Nephron (organoid): ENCODE results near the gene TMEM59L.

Source experiments
- H3K27ac Mint-ChIP-seq, 3 experiments: 2 replicates each; pipeline ENCODE4 v1.8.0; 2020; ENCODE audit warnings: mixed read lengths in 3 of 3, mild to moderate bottlenecking in 2 of 3, moderate library complexity in 1 of 3
- H3K27me3 Mint-ChIP-seq: 2 replicates; pipeline ENCODE4 v1.8.0; 2021; ENCODE audit warnings: low read depth, mild to moderate bottlenecking, moderate library complexity, mixed read lengths
- H3K36me3 Mint-ChIP-seq: 2 replicates; pipeline ENCODE4 v1.8.0; 2020; ENCODE audit warnings: low read depth, mixed read lengths
- H3K4me1 Mint-ChIP-seq: 2 replicates; pipeline ENCODE4 v1.8.0; 2020; ENCODE audit warnings: mixed read lengths
- H3K4me3 Mint-ChIP-seq, 3 experiments: 2 replicates each; pipeline ENCODE4 v1.8.0; 2020; ENCODE audit warnings: mild to moderate bottlenecking in 3 of 3, mixed read lengths in 3 of 3, moderate library complexity in 2 of 3
- H3K9me3 Mint-ChIP-seq: 2 replicates; pipeline ENCODE4 v1.8.0; 2020; ENCODE audit warnings: mixed read lengths
- TF ChIP-seq, protein P1 (sequence below), 3 experiments: fragments of 200-600 bp; sonication (generic); IDR thresholded peaks; one replicate each; pipeline ENCODE4 v1.5.0; 2021; ENCODE audit warnings: antibody characterized with exemption in 3 of 3; ENCODE audit not compliant: unreplicated experiment in 3 of 3

TMEM59L gene

DNA sequence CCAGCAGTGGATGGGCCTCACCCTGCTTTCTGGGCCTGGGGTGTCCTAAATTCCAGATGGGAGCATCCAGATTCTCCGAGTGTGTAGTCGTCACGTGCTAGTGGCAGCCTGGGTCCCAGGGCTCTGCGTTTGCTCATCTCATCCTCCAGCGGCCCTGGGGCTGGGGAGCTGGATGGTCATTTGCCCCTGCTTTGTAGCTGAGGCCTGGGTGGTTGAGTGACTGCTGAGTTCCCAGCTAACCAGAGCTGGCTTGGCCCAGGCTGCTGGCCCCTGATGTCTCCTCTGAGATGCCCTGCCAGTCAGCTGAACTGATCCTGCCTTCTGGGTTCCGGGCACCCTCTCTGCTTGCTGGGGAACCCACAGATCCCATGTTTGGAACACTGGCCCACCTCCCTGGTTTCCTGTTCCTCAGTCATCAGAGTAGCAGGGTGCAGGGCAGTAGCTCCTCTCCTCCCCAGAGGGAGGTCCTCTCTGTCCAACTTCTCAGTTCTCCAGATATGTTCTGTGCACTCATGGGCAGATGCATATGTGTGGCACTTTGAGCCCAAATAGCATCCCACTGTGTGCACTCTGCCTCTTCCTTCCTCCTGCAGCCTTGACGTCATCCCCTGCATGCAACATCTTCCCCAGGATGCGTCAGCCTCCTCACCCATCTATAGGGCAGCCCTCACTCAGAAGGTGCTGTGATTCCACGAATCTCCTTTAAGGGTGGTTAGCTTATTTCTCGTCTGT, 48.4 kb downstream of the TMEM59L start:
- peaks cover 34% of the 10 kb centered on the region for H3K4me1 Mint-ChIP-seq
- TF ChIP-seq, protein P1, sequence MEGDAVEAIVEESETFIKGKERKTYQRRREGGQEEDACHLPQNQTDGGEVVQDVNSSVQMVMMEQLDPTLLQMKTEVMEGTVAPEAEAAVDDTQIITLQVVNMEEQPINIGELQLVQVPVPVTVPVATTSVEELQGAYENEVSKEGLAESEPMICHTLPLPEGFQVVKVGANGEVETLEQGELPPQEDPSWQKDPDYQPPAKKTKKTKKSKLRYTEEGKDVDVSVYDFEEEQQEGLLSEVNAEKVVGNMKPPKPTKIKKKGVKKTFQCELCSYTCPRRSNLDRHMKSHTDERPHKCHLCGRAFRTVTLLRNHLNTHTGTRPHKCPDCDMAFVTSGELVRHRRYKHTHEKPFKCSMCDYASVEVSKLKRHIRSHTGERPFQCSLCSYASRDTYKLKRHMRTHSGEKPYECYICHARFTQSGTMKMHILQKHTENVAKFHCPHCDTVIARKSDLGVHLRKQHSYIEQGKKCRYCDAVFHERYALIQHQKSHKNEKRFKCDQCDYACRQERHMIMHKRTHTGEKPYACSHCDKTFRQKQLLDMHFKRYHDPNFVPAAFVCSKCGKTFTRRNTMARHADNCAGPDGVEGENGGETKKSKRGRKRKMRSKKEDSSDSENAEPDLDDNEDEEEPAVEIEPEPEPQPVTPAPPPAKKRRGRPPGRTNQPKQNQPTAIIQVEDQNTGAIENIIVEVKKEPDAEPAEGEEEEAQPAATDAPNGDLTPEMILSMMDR (IDR thresholded peaks at IDR 0.05; ENCODE audit: unreplicated experiment in 3 of 3): no peak
- peak overlapping the region in 1 of 3 experiments; percentile 5 for H3K4me3 Mint-ChIP-seq
- H3K27ac Mint-ChIP-seq: peak overlapping the region in 2 of 3 experiments; percentile 8 to 26
- H3K9me3 Mint-ChIP-seq: no peaks in the 10 kb centered on the region
- H3K36me3 Mint-ChIP-seq: no peaks in the 10 kb centered on the region
- H3K27me3 Mint-ChIP-seq: peaks cover 4% of the 10 kb centered on the region

DNA sequence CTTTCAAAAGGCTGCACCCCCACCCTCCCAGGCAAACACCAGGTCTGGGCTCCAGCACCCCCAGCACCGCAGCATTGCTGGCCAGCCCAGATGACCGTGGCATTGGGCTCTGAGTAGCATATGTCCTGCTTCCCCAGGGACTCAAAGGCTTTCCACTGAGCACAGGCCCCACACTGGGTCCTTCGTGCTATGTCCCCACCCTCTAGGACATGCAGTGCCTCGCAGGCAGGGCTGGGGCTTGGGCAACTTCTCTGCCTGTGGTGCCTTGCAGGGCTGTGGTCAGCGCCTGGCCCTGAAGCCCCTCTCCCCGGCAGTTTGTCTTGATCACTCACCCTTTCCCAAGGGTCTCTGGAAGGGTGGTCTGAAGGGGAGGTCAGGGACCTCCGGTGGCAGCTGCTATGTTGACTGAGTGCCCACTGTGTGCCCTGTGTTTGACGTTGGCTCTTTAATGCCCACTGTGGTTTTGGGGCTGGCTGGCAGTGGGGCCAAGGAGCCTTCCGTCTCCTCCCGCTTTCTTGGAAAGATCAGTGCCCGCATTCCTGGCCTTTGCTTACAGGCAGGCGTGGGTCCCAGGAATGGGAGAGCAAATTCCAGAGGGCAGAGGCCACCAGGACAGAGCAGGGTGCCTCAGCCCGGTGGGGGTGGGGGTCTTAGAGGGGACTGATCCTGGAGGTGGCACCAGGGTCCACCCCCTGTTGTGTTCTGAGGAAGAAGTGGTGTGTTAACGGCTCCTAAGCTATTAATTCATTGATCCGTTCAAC, 50.5 kb downstream of the TMEM59L start:
- H3K27ac Mint-ChIP-seq: no peak overlapping the region
- peaks cover 4% of the 10 kb centered on the region for H3K36me3 Mint-ChIP-seq
- TF ChIP-seq, protein P1 (IDR thresholded peaks at IDR 0.05; ENCODE audit: unreplicated experiment in 3 of 3): no peak
- H3K9me3 Mint-ChIP-seq: no peaks in the 10 kb centered on the region
- H3K4me3 Mint-ChIP-seq: no peak overlapping the region
- peaks cover 3% of the 10 kb centered on the region for H3K27me3 Mint-ChIP-seq
- peaks cover 20% of the 10 kb centered on the region for H3K4me1 Mint-ChIP-seq

DNA sequence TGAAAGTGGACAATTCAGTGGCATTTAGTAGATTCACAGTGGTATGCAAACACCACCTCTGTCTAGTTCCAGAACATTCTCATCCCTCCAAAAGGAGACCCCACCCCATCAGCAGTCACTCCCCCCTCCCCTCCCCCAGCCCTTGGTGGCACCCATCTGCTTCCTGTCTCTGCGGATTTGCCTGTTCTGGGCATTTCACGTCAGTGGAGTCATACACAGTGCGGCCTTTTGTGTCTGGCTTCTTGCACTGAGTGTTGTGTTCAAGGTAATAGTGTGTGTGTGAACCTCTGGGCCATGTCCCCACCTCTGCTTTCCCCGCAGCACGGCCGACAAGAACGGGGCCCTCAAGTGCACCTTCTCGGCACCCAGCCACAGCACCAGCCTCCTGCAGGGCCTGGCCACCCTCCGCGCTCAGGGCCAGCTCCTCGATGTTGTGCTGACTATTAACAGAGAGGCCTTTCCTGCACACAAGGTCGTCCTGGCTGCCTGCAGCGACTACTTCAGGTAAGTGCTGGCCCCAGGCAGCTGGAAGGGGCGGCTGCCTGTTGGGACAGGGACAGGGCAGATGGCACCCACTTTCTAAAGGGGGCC, 51.4 kb downstream of the TMEM59L start:
- Mint-ChIP-seq H3K4me3 (no peak overlapping the region), H3K27ac (no peak overlapping the region), H3K36me3 (peaks cover 4% of the 10 kb centered on the region), H3K4me1 (peaks cover 12% of the 10 kb centered on the region), H3K9me3 (no peaks in the 10 kb centered on the region), H3K27me3 (no peaks in the 10 kb centered on the region)
- TF ChIP-seq, protein P1 (IDR thresholded peaks at IDR 0.05; ENCODE audit: unreplicated experiment in 3 of 3): no peak

DNA sequence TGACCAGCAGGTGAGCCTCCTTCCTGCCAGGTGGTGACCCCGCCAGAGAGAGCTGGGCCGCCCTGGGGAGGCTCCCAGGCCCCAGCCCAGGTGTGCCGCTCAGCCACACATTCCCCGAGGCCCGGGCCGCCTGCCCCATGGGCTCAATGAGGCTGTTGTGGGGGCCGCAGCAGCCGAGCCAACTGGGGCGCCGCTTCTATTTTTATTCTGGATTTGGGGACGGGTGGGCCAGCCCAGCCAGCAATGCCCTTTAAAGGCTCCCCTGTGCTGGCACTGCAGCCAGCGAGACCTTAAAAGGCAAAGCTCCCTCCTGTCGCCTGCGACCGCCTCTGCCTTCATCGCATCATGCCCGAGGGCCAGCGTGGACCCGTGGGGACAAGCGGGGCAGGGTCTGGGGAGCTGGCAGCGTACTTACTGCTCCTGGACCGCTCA, 53.1 kb downstream of the TMEM59L start:
- TF ChIP-seq, protein P1 (IDR thresholded peaks at IDR 0.05; ENCODE audit: unreplicated experiment in 3 of 3): no peak
- Mint-ChIP-seq H3K9me3 (no peaks in the 10 kb centered on the region), H3K27me3 (no peaks in the 10 kb centered on the region), H3K4me3 (no peak overlapping the region), H3K27ac (no peak overlapping the region), H3K4me1 (peaks cover 17% of the 10 kb centered on the region), H3K36me3 (peaks cover 14% of the 10 kb centered on the region)

DNA sequence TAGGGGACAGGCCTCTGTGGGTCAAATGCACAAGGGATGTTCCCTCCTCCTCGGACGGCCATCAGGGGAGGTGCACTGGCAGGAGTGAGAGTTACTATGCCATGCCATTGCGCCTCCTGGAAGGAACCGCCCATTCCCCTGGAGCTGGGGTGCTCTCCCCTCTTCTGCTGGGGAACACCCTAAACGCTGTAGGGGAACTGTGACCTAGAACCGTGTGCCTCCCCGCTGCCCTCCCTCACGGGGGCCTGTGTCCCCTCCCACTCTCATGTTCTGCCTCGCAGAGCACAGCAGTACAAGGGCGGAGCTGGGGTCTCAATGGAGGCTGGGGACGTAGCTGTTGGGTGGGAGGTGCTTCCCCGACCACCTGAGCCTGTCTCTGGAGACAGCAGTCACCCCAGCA, 53.6 kb downstream of the TMEM59L start:
- H3K27me3 Mint-ChIP-seq: no peaks in the 10 kb centered on the region
- no peaks in the 10 kb centered on the region for H3K9me3 Mint-ChIP-seq
- H3K27ac Mint-ChIP-seq: no peak overlapping the region

More for the DNA sequence above, 53.6 kb downstream of the TMEM59L start:
- TF ChIP-seq, protein P1 (IDR thresholded peaks at IDR 0.05; ENCODE audit: unreplicated experiment in 3 of 3): no peak
- Mint-ChIP-seq H3K4me1 (peaks cover 18% of the 10 kb centered on the region), H3K4me3 (no peak overlapping the region), H3K36me3 (peaks cover 14% of the 10 kb centered on the region)
